OCI-LY1 (cell line): Measurements from ENCODE around the gene GUCA2B.

ENCODE experiments used
- CTCF ChIP-seq: fragments of 200-600 bp; sonication (generic), shearing (Covaris generic); IDR thresholded peaks from 2 replicates; pipeline ENCODE4 v1.5.1; 2017; ENCODE audit warnings: mild to moderate bottlenecking, antibody characterized with exemption, low read length, moderate library complexity, mixed read lengths
- EZH2 ChIP-seq: fragments of 200-600 bp; sonication (generic), shearing (Covaris generic); IDR thresholded peaks from 2 replicates; pipeline ENCODE4 v1.8.0; 2017; ENCODE audit warnings: borderline replicate concordance, mixed run types, mild to moderate bottlenecking, antibody characterized with exemption, low read length, moderate library complexity, mixed read lengths

- TF ChIP-seq CTCF (peak; percentile 97), EZH2 (no peak)
Observed at GRCh38 chr1:42173155-42173933, 20.1 kb downstream of the GUCA2B start.
